Epithelial cell of proximal tubule (primary cell): Measurements from ENCODE around the gene GTF3C1. TPM values are rescaled to one million over a fixed set of nuclear protein-coding genes. Genes with fewer than 3 reads are reported as not detected.

Experiments used
- DNase-seq: peaks from one replicate; pipeline ENCODE4 v3.0.0-alpha.2; 2011; ENCODE audit warnings: low read depth
- H3K4me3 ChIP-seq: 2 replicates; pipeline ENCODE4 v1.5.1; 2011; ENCODE audit warnings: low read depth, mild to moderate bottlenecking, low read length
- CTCF ChIP-seq: conservative IDR thresholded peaks from 2 replicates; pipeline ENCODE4 v1.5.1; 2012; ENCODE audit warnings: low read depth, mild to moderate bottlenecking, low read length
- total RNA-seq: library from RNA; depleted of rRNA; stranded (reverse); fragments of >200 nt; gene quantifications from 2 replicates; pipeline ENCODE4 v1.2.3, GENCODE V29; 2015

The GTF3C1 gene
- total RNA-seq, 1 donor from 2014 or later = 73.2 TPM

GRCh38 chr16:27566417-27566816, 16.7 kb upstream of the GTF3C1 start:
- no peak overlapping the region for H3K4me3 ChIP-seq
- no peak for DNase-seq
- no peak for TF ChIP-seq CTCF

GRCh38 chr16:27564224-27564623, 14.5 kb upstream of the GTF3C1 start:
- no peak for TF ChIP-seq CTCF
- no peak for DNase-seq
- no peak overlapping the region for H3K4me3 ChIP-seq

GRCh38 chr16:27561216-27561615, 11.5 kb upstream of the GTF3C1 start:
- DNase-seq = no peak
- no peak overlapping the region for H3K4me3 ChIP-seq
- no peak for TF ChIP-seq CTCF

GRCh38 chr16:27558932-27559331, 9.2 kb upstream of the GTF3C1 start:
- DNase-seq = no peak
- H3K4me3 ChIP-seq = no peak overlapping the region
- TF ChIP-seq CTCF = no peak

GRCh38 chr16:27558434-27558833, 8.7 kb upstream of the GTF3C1 start:
- DNase-seq = no peak
- TF ChIP-seq CTCF = no peak
- no peak overlapping the region for H3K4me3 ChIP-seq

- no peak for TF ChIP-seq CTCF
- no peak overlapping the region for H3K4me3 ChIP-seq
- DNase-seq = no peak
Measured at GRCh38 chr16:27556471-27556870, 6.8 kb upstream of the GTF3C1 start.

GRCh38 chr16:27551036-27551435, 1.3 kb upstream of the GTF3C1 start:
- peak overlapping the region; percentile 98 for H3K4me3 ChIP-seq
- DNase-seq = no peak
- no peak for TF ChIP-seq CTCF
